Tongue (tissue), 2 donors: Measurements from ENCODE around the gene AOPEP. TPM values are rescaled to one million over a fixed set of nuclear protein-coding genes. Genes with fewer than 3 reads are reported as not detected.

Experiments used
- DNase-seq: peaks from one replicate; pipeline ENCODE4 v3.0.0-alpha.2; 2015
- total RNA-seq: library from RNA; depleted of rRNA; stranded (reverse); fragments of >200 nt; gene quantifications from one replicate; pipeline ENCODE4 v1.2.3, GENCODE V29; 2014

The AOPEP gene
- total RNA-seq, 1 donor from 2014 or later, result 391 TPM

DNA sequence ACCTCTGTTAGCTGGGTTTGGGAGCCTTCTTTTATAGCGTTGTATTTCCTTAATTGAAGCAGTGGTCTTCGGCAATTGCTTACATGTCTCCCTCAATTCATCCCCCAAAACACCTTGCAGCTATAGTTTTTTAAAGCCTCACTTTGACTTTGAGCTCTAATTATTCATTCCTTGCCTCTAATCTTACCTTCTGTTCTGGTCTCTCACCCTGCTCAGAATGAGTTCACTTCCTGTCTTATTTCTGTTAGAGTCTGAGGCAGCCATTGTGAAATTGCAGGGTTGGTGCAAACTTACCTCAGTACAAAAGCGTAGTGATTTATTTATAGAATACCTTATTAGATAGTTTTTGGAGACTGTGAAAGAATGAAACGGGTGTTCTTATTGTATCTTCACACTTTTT, 35.0 kb downstream of the AOPEP start:
- DNase-seq, result no peak

DNA sequence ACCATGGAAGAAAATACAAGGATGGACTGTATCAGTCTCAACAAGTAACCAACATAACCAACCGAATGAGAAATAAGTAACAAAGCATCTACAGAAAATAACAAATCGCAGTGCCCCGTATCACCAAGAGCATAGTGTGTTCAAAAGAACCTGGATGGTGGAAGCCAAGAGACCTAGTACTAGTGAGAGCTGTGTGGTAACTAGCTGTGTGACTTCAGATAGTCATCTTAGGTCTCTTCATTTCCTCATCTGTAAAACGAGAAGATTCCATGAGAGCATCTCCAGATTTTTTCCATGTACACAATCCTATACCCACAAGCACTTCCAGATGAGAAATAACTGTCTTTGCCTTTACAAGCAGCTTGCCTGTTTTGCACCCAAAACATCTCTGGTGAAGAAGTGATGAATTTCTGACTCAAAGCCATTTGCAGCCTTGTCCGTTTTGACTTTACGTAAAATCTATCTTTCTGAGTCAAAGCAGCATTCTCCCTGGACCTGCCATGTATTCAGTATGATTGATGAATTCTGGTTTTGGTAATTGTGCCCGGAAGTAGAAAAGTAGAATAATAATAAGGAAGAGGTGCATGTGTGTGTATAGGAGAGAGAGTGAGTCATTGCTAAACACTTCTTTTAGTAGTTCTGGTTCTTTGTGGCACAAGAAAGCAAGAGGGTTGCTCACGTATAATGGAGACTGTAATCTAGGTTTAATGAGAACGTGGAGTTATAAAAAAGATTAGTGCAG, 41.0 kb downstream of the AOPEP start:
- no peak for DNase-seq

DNA sequence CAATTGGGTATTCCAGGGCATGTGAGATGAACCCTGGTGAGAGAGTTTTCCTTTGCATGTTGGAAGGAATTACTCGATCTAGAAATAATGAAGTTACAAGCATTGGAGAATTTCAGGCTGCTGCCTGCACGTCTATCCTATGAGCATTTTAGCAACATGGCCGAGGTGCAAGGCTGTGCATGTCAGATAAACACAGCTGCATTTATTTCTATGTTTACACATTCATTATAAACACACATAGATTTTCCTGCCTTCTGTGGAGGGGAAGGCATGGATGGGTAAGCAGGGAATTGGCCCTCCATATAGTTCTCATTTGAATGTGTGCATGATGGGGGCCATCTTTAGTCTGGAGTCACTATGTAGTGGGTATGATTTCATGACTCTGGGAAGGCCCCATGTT, 42.3 kb downstream of the AOPEP start:
- DNase-seq, result no peak

DNA sequence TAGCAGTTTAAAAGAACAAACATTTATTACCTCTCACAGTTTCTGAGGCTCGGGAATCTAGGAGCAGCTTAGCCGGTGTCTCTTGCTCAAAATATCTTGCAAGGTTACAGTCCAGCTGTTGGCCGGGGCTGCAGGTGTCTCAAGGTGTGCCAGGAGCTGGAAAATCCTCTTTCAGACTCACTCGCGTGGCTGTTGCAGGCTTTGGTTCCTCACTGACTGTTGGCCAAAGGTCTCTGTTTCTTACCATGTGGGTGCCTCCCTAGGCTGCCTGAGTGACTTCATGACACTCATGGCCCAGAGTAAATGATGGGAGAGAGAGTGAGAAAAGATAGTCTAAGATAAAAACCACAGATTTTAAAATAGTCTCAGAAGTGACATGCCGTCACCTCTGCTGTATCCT, 43.8 kb downstream of the AOPEP start:
- DNase-seq, result no peak

DNA sequence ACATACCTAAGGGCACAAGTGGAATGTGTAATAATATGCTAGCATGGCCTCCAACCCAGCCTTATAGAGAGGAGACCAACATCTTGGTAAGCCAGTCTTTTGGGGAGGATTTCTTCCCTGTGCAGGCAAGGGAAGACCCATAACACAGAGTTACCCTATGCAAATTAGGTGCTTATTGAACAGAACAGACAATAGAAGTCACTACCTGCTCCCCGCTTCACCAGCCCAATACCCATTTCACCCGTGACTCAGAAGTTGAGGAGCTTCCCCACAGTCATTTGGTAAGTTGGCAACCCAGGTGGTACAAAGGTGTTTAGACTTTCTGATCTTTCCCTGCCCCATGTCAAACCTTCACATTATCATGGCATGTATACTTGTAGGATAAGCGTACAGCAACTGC, 44.6 kb downstream of the AOPEP start:
- DNase-seq, result no peak

DNA sequence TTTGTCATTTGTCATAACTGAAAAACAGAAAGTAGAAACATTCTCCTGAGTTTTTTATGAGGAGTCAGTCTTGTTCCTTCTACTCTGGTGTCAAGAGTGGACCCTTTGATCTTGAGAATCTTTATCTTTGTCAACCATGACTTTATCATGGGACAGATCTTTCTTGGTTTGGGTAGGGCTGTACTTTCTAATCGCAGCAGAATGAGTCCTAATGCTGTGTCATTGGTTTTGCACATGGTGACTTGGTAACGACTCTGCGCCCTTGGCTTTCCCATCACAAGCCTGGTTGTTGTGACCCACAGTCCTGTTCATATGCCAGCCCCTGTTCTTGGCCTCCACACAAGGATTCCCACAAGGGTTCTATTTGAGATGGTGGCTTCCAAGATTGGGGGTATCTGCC, 45.6 kb downstream of the AOPEP start:
- DNase-seq, result peak; percentile 42

DNA sequence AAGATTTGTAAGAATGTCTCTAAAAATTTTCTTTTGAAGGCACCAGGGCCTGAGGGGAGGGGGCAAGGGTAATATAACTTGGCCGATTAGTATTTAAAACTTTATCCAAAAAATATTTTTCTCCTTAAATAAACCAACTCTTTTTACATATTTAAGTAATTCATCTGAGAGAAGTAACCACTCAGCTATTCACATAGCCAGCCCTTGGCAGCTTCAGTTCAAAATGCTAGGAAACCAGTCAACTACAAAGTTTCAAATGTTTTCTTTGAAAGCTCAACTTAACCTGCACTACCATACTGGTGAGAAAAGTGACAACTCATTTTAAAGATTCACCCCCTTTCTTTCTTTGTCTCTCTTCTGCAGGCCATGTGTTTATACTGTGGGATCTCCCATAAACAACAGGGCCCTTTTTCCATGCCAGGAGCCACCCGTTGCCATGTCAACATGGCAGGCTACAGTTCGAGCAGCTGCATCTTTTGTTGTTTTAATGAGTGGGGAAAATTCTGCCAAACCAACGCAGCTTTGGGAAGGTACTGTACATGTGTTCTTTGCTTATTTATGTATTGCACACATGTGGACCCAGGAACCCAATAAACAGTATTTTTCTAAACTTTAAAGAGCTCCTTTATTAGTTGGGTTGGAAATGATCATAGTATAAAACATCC, 46.3 kb downstream of the AOPEP start:
- DNase-seq, result peak; percentile 92

DNA sequence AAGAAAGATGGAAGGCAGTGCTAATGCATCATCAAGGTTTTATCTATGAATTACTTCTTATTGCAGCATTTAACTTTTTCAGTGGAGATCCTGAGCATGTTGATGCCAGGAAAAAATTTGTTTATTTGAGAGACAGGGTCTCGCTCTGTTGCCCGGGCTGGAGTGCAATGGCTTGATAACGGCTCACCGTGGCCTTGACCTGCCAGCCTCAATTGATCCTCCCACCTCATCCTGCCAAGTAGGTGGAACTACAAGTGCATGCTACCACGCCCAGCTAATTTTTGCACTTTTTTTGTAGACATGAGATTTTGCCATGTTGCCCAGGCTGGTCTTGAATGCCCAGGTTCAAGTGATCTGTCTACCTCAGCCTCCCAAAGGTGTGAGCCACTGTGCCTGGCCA, 47.2 kb downstream of the AOPEP start:
- no peak for DNase-seq

DNA sequence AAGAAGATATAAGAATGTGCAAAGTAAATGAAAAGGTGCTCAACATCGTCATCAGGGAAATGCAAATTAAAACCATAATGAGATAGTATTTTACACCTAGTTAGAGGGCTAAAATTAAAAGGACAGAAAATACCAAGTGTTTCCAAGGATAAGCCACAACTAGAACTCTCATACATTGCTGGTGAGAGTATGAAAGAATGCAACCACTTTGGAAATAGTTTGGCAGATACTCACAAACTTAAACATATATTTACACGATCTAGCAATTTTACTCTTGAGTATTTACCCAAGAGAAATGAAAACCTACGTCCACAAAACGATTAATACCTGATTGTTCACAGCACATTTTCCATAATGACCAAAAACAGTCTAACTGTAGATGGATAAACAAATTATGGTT, 51.5 kb downstream of the AOPEP start:
- no peak for DNase-seq

DNA sequence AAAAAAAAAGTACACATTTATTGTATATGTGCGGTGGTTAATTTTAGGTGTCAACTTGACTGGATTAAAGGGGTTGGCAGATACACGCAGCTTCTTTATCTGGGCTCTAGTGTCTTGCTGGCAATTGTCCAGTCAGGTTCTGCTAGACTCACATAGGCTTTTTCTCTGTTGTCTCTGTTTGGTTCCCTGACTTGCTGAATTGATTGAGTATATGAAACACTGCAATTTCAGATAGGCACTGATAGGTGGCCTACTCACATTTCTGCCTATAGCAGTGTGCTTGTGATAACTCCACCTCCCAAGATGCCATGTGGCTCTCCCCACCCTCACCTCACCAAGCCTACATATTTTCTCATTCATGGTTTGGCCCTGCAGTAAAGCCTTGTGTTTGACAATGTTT, 52.5 kb downstream of the AOPEP start:
- DNase-seq, result peak; percentile 29

DNA sequence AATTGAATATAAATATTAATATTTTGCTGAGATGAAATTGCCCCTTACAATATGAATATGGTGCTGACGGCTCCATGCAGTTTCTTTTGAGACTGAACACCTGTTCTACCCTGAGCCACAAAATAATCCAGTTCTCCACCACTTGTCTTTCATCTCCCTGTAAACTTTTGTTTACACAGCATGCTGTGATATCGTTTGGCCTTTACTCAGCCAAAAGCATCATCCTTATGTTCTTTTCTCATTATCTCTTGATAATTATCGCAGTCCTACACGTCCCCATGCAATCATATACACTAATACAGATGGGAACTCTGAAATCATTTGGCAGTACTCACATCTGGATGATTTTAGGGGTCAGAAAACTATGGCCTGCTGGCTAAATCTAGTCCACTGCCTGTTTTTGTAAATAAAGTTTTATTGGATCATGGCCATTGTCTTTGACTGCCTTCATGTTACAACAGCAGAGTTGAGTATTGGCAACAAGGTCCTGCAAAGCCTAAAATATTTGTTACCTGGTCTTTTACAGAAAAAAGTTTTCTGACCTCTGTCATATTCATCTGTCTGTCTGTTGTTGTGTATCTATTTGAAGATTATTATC, 53.3 kb downstream of the AOPEP start:
- no peak for DNase-seq

DNA sequence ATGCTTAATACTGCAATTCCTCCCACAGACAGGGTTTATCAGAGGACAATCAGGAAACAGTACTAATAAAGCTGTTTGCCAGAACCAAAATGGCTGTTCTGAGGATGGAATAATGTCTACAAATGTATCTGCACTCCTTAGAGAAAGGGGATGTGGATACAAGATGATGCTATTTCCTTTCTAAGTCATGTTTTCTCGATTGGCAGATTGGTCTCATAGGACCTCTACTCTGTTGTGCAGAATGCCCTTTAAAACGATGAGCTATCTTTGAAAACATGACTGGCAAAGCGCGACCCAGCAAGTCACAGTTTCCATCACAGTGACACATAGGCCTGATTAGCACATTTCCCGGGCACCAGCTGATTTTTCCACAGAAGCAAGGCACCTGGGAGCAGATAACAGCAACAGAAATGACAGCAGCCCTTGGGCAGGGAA, 54.0 kb downstream of the AOPEP start:
- DNase-seq, result no peak

DNA sequence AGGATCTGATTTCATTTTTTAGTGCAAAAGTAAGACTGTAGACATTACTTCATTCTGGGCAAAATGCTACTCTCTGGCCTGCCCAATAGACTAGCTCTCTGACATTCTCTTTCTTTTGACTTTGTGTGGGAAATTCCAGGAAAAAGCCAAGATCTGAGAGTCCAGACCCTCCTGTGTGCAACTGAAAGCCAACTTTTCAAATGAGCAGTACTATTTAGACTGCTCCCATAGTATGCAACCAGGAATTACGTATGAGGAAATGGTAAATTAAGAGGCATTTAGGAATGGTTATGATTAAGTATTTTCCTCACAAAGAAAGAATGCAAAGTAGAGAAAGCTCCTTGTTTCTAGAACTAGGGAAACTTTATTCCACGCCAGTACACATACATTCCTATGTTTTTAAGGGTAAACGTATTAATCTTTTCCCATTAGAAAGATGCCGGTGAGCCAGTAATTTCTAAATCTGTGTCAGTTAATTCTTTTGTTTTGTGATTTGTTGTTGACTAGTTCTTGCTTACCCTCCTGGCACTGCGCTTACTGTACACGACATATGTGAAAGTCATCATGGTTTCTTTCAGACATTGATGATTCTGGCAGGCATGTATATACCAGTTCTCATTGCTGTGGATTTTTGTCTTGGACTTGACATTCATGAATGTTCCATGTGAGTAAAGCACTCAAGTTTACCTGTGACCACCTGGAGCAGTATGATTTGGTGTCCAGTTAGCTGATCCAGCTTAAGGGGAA, 56.0 kb downstream of the AOPEP start:
- peak; percentile 86 for DNase-seq

DNA sequence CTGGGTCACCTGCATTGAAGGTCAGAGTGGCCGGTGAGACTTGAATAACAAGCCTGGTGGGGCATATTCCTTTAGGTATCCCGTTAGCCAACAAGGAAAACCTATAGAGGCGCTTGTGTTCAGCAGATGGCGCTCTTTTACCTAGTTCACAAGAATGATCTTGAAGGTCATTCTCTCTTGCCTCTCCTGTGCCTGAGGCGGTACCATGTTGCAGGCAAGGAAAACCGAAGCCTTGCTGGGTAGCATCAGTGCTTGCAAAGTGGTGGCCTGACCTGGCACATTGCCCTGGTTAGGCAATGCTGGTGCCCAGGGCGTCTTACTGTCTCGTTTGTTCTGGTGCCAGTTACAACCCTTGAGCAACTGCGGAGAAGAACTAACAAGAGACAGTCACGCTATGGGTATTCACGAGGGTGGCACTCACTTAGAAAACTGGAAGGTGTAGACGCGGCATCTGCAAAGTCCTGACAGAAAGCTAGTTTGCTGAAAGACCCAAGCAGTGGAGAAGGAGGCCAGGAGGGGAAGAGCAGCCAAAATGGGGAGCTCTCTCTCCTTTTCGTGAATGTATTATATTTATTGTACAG, 56.7 kb downstream of the AOPEP start:
- DNase-seq, result peak; percentile 93

DNA sequence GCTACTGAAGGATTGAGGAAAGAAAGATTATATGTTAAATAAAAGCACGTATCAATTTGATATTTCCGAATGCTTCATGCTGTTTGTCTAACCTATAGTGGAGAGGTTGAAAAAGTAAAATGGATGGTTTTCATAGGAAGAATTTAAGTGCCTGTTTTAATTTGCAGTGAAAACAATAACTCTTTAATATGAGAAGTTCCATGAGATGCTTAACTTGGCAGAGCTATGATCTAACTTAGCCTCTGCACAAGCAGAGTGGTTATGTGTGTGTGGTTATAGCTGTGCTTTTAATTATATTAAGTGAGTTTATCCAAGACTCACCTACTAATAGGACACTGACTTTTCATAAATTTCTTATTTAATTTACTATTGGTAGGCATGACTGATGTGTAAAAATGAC, 57.4 kb downstream of the AOPEP start:
- DNase-seq, result no peak

DNA sequence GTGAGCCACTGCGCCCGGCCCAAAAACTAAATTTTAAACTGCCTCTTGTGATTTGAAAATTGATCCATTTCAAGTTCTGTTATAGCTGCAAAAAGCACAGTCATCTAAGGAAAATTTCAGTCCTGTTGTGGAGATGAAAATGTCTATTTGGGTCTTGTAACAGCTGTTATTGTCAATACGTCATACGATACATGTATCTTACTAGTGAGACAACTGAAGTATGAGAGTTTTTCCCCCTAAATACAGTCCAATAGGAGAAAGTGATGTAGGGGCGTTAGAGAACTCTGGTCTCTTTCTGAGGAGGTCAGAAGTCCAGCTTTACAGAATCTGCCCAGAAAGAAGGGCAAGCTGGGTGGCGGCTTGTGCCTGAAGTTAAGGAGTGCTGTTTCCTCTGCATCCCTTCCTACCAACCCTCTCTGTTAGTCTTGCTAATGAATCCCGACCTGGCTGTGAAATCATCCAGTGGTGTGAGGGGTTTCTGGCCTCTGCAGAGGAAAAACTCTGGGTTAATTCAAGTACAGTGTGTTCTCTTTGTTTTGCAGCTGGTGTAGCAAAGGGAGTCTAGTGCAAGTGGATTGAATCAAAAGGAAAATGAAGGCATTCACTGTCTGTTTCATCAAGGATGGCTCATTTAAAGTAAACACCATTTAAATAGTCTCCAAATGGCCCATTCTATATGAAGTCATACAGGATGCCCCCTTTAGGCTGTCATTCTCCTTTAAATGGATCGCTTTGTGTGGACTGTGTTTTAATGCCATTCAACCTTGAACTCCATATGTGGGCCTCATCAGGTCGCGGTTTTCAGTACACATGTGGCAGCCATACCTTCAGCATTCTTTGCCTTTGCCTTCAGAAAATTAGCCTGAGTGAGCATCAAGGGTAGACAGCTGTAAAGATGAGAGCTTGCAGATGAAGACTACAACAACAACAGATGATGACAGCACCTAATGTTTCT, 59.0 kb downstream of the AOPEP start:
- DNase-seq, result peak; percentile 81

DNA sequence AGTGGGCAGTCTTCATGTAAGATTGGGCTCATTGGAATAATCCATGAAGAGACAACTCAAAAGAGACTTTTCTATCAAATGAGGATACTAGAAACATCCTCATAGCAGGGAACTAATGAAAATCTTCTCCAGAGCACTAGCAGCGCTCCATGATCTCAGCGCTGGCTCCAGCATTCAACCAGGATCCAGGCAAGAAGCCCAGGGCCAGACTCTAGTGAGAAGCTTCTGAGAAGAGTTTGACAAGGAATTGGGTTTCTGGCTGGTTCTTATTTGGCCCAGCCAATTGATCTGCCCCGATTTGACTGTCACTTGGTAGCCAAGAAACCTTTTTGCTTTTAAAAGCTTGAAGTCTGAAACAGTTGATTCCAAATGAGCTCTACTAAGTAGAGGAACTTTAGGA, 60.1 kb downstream of the AOPEP start:
- no peak for DNase-seq

DNA sequence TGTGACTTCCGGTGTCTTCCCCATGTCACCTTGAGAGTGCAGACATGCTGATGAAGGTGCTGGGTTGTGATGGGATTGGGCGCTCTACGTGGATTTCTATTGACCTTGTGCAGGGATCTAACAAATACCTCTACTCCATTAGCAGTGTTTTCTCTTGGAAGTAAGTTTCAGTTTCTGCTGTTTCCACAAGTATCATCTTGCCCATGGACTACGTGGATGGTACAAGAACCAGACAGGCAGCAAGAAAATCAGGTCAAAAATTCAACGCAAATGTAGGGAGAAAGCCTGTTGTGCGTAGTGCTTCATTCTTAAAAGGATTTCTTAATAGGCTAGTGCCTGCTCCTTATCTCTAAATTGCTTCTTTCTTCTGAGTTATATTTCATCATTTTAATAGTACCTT, 60.8 kb downstream of the AOPEP start:
- DNase-seq, result no peak

DNA sequence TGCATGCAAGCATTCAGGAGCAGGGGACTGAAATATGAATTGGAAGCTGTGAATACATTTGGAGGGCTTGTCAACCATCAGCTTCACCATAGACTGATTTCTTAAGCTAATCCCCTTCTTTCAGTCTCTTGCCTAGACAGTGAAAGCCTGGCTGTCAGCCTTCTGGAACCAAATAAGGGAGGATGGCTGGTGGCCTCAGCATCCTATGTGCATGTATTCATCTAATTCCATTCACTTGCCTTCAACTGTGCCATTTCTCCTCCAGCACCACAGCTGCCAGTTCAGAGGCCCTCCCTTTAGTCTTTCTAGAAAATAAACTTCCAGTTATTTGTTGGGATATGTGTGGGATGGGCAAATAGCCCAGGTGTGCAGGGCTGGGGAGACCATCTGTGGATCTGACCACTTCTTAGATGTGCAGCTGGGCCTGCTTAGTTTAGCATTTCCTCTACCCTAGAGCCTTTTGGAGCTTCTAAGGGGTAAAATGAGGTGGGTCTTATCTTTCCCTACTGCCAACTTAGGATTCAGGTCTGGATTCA, 62.1 kb downstream of the AOPEP start:
- no peak for DNase-seq

DNA sequence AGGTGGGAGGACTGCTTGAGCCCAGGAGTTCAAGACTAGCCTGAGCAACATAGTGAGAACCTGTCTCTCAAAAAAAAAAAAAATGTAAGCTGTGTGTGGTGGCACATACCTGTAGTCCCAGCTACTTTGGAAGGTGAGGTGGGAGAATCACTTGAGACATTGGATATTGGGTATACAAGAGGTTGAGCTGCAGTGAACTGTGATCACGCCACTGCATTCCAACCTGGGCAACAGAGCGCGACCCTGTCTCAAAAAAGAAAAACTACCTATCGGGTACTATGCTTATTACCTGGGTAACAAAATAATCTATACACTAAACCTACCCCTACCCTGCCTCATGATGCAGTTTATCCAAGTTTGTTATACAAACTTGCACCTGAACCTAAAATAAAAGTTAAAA, 64.9 kb downstream of the AOPEP start:
- no peak for DNase-seq

DNA sequence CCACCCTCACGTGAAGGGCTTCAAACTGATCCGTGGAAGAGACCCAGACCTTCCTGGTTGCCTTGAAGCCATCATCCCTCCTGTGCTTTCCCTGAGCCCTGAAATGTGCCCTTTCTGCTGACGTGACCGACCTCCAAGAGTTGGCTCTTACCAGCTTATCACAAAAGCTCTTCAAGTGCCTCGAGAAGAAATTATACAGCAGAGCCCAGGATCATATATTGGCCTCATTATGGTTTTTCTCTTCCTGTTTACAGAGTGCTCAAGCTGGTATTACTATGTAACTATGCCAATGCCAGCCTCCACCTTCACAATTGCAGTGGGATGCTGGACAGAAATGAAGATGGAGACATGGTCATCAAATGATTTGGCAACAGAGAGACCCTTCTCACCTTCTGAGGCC, 66.0 kb downstream of the AOPEP start:
- DNase-seq, result no peak
